Stimulated activated CD8-positive, alpha-beta memory T cell treated with anti-CD3 and anti-CD28 coated beads, Interleukin-4, amount 100 ng/mL, for 4 hours (primary cell): ENCODE results near the gene ARHGDIB.

Experiments
- DNase-seq, 2 donors: peaks; one replicate each; pipeline ENCODE4 v3.0.0-alpha.2; 2020; ENCODE audit warnings: low read depth in 2 of 2, low spot score in 1 of 2

ARHGDIB gene

DNA sequence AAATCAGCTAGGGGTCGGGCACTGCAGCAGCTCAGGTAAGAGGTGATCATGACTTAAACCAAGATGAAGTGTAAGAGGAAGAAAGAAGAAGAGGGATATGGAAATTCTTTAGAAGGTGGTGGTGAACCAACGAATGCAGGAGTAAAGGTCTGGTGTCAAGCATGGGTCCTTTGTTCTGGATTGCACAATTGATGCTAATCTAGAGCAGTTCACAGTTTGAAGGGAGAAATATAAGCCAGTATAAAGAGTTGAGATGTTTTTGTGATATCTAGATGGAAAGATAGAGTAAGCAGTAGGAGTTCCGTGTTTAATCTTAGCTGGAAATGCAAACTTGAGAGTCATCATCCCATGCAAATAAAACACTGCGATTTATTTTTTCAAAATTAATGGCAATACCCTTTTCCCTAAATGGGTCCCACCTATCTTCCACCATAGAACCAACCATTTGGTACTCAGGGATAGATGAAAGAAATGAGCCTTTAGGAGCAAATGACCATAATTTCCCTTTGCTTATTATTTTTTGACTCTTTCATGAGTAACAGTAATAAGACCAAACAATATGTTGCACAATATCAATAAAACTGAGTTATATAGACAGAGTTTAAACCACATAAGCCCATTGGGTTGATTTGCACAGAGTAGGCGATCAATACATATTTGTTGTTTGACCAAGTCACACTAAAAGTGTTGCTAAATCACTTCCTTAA is 60.7 kb downstream of the ARHGDIB start:
- no peak for DNase-seq

GRCh38 chr12:14896521-14897169 is 64.8 kb downstream of the ARHGDIB start:
- no peak for DNase-seq

DNA sequence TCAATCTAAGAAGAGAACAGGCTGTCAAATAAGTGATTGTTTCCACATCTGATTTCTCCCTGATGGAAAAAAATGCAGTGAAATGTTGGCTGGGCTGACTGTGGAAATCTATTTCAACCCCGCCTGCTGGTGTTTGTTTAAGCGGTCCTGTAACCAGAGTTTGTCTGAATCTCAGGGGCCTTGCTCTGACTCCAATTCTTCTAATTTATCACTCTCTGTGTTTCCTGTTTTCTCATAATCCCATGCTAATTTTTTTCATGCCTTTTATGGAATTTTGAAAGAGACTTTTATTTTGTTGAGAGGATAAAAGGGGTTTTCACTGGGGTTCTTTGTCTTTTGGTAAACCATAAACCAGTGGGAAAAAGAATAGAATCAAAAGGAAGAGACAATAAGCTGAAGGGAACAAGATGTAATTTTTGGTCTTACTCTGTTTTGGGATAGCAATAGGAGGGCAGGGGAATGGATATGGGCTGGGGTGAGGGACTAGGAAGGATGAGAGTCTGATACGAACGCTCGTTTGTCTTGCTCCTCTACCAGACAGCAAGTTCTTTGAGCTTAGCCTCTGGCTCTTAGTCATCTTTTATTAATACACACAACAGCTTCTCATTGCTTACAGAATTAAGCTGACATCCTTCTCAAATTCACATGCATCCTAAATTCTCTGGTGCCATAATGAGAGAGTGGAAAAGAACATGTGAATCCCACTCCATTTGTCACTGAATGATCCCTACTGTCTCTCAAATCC is 67.7 kb downstream of the ARHGDIB start:
- DNase-seq = no peak

DNA sequence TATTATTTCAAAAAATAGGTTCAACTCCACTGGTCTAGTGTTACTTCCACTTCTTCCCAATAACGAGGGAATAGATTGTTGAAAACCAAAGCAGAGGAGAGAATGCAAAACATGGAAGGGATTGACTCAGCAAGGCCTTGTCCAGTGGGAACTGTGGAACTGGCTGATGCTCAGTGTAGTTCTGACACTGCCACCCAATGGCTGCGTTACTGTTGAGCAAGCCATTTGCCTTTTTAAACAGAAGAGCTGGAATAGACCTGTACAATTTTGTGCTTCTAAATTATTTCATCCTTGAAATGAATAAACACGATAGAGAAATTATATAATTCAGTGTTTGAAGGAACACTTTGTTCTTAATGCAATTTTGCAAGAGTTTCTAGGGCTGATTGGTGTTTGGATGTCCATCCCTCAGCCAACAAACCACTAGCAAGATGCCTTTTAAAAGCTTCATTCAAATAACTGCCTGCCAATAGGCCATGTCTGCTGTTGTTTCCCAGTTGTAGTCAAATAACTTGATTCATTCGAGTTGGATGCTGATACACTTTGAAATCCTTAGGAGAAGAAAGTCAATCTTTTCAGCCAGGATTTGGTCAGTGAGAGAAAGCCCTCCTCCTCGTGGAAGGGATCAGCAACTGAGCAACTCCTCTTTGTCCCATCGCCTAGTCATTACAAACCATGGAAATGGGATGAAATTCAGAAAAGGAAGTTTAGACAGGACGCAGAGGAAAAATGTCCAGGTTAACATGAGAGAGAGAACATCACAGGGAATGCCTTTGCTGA is 68.5 kb downstream of the ARHGDIB start:
- no peak for DNase-seq
